SW 1271 (cell line): ENCODE results near the gene CCDC183.
A peak's percentile ranks its signal among the peaks of the same experiment; 100 is the strongest.
"Not testable (repeated sequence)": the region's sequence is repeated elsewhere in the genome, so short reads cannot be mapped to it uniquely, and the experiment has no call there.

Experiments used
- DNase-seq, 2 experiments: peaks; one replicate each; lab custom pipeline; 2025; lab: John Stamatoyannopoulos, UW

CCDC183 gene

GRCh38 chr9:136784997-136785361 is 11.2 kb upstream of the CCDC183 start:
- no peak for DNase-seq

- not testable (repeated sequence) for DNase-seq
Measured at GRCh38 chr9:136785565-136786355, 10.4 kb upstream of the CCDC183 start.

- DNase-seq, result no peak
Measured at GRCh38 chr9:136786451-136786850, 9.7 kb upstream of the CCDC183 start.

- not testable (repeated sequence) for DNase-seq
Measured at GRCh38 chr9:136786983-136787382, 9.2 kb upstream of the CCDC183 start.

GRCh38 chr9:136787690-136788400 is 8.3 kb upstream of the CCDC183 start:
- DNase-seq, result peak in 1 of 2 experiments; percentile 66

GRCh38 chr9:136788644-136789522 is 7.3 kb upstream of the CCDC183 start:
- not testable (repeated sequence) for DNase-seq

GRCh38 chr9:136789523-136789937 is 6.6 kb upstream of the CCDC183 start:
- DNase-seq, result no peak

GRCh38 chr9:136790640-136791515 is 5.3 kb upstream of the CCDC183 start, which contains the start of gene TMEM141:
Gene TMEM141 (plus strand): TSS chr9:136791344. CDS start chr9:136791371, 27 bp downstream.
- peak; percentile 93 to 99 for DNase-seq

- DNase-seq, result peak in 1 of 2 experiments; percentile 40
Measured at GRCh38 chr9:136791516-136792276, 4.4 kb upstream of the CCDC183 start.

GRCh38 chr9:136792321-136793085 is 3.6 kb upstream of the CCDC183 start:
- DNase-seq, result no peak

GRCh38 chr9:136793086-136793946 is 2.8 kb upstream of the CCDC183 start:
- DNase-seq, result peak in 1 of 2 experiments; percentile 45

GRCh38 chr9:136794281-136794999 is 1.7 kb upstream of the CCDC183 start:
- DNase-seq, result no peak

- no peak for DNase-seq
Measured at GRCh38 chr9:136795000-136795348, 1.2 kb upstream of the CCDC183 start.

- not testable (repeated sequence) for DNase-seq
Measured at GRCh38 chr9:136796775-136797347, 723 bp downstream of the CCDC183 start.

- no peak for DNase-seq
Measured at GRCh38 chr9:136798708-136799078, 2.6 kb downstream of the CCDC183 start.

- no peak for DNase-seq
Measured at GRCh38 chr9:136799079-136799853, 3.1 kb downstream of the CCDC183 start.
